Thyroid gland (tissue), 4 donors: ENCODE data around the gene FBXL7. TPM values are rescaled to one million over a fixed set of nuclear protein-coding genes. Genes with fewer than 3 reads are reported as not detected.

Source experiments
- DNase-seq, 2 donors: peaks; one replicate each; pipeline ENCODE4 v3.0.0-alpha.2; 2019
- H3K27ac ChIP-seq, 3 donors: fragments of 200-600 bp; sonication (generic); 1 replicate in 2 of 3; 2 replicates in 1 of 3; pipeline ENCODE4 v1.5.1; 2016 to 2019; ENCODE audit warnings: mild to moderate bottlenecking in 1 of 3, moderate library complexity in 1 of 3
- H3K27me3 ChIP-seq: fragments of 200-600 bp; sonication (generic); one replicate; pipeline ENCODE4 v1.5.1; 2019
- H3K36me3 ChIP-seq, 2 donors: fragments of 200-600 bp; sonication (generic); one replicate each; pipeline ENCODE4 v1.5.1; 2016 to 2019
- H3K4me1 ChIP-seq, 2 donors: fragments of 200-600 bp; sonication (generic); one replicate each; pipeline ENCODE4 v1.5.1; 2017 to 2019
- H3K4me3 ChIP-seq, 3 donors: fragments of 200-600 bp; sonication (generic); replicated peaks in 1 of 3; 1 replicate in 2 of 3; 2 replicates in 1 of 3; pipeline ENCODE4 v1.5.1; 2016; ENCODE audit warnings: mild to moderate bottlenecking in 1 of 3
- H3K9me3 ChIP-seq: fragments of 200-600 bp; sonication (generic); one replicate; pipeline ENCODE4 v1.5.1; 2017
- POLR2A ChIP-seq, 2 donors: fragments of 450-650 bp; IDR thresholded peaks; one replicate each; pipeline ENCODE4 v1.6.1; 2017; ENCODE audit warnings: antibody characterized with exemption in 2 of 2, mild to moderate bottlenecking in 2 of 2, moderate library complexity in 1 of 2
- WGBS, 2 donors: methylation state at CpG; one replicate each; pipeline ENCODE4 v1.1.5; 2017; 5-methylcytosine and 5-hydroxymethylcytosine counted together
- intact Hi-C: fragments of 100-400 bp; cut with DNase I; formaldehyde crosslinking; loops from one replicate; pipeline ENCODE4 v1.15.1; 2023
- total RNA-seq, 4 donors: library from RNA; depleted of rRNA; stranded (reverse); fragments of >200 nt; gene quantifications; one replicate each; pipeline ENCODE4 v1.2.3, GENCODE V29; 2016
- TF ChIP-seq, protein P1 (sequence below), 6 experiments: fragments of 200-600 bp in 3 of 6; fragments of 450-650 bp in 3 of 6; sonication (generic) in 3 of 6; IDR thresholded peaks; one replicate each; pipeline ENCODE4 v1.5.1; 2016 to 2019; ENCODE audit warnings: antibody characterized with exemption in 6 of 6, mild to moderate bottlenecking in 2 of 6, inconsistent platforms in 1 of 6, moderate library complexity in 1 of 6

FBXL7 gene
- total RNA-seq, 4 donors from 2014 or later = 6.4 to 11.8 (median 9.2) TPM

DNA sequence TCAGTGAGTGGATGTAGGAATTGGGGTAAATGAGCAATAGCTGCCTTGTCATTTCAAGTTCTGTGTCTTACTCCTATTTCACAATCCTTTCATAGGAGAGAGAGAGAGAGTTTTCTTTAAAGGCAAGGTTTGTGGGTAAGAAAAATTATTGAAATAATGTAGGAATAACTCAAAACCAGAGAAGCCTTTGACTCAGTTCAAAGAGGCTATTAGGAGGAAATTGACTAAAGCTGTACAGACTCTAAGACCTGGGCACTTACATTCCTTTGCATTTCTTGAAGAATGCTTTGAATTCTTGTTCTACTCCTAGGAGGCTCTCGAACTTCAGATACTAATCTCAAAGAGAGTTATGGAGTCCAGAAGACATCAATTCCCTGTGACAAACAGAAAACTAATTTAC is 257.1 kb downstream of the FBXL7 start:
- no peak for TF ChIP-seq POLR2A (IDR thresholded peaks at IDR 0.05)
- TF ChIP-seq, protein P1, sequence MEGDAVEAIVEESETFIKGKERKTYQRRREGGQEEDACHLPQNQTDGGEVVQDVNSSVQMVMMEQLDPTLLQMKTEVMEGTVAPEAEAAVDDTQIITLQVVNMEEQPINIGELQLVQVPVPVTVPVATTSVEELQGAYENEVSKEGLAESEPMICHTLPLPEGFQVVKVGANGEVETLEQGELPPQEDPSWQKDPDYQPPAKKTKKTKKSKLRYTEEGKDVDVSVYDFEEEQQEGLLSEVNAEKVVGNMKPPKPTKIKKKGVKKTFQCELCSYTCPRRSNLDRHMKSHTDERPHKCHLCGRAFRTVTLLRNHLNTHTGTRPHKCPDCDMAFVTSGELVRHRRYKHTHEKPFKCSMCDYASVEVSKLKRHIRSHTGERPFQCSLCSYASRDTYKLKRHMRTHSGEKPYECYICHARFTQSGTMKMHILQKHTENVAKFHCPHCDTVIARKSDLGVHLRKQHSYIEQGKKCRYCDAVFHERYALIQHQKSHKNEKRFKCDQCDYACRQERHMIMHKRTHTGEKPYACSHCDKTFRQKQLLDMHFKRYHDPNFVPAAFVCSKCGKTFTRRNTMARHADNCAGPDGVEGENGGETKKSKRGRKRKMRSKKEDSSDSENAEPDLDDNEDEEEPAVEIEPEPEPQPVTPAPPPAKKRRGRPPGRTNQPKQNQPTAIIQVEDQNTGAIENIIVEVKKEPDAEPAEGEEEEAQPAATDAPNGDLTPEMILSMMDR (IDR thresholded peaks at IDR 0.05) = no peak
- Histone ChIP-seq H3K4me1 (no peaks in the 10 kb centered on the region), H3K27me3 (no peaks in the 10 kb centered on the region), H3K27ac (no peak overlapping the region), H3K9me3 (no peaks in the 10 kb centered on the region), H3K36me3 (no peaks in the 10 kb centered on the region), H3K4me3 (no peak overlapping the region)
- DNase-seq = no peak
- WGBS, 2 donors = 32 to 43% methylated on average over 1 of the region's 1 CpG
- intact Hi-C loops = no loop called here

DNA sequence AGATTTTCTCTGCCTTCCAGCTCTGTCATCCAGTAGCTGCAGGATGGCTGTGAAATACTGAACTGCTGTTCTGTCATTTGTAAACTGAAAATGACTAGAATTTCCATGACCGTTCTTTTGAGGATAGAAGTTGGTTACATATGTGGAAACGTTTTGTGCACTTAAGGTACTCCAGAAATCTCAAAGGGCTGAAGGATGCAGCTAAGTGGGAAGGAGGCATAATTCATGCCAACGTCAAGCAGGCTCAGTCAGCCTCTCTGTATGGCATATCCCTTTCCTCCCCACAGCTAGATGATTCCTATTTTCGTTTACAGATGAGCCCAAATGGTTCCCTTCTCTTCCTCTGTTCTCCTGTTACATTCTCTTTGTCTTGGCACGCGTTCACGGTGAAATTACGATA is 257.6 kb downstream of the FBXL7 start:
- Histone ChIP-seq H3K27ac (no peak overlapping the region), H3K4me3 (no peak overlapping the region), H3K9me3 (no peaks in the 10 kb centered on the region), H3K36me3 (no peaks in the 10 kb centered on the region), H3K4me1 (no peaks in the 10 kb centered on the region), H3K27me3 (no peaks in the 10 kb centered on the region)
- DNase-seq = no peak
- no peak for TF ChIP-seq POLR2A (IDR thresholded peaks at IDR 0.05)
- TF ChIP-seq, protein P1 (IDR thresholded peaks at IDR 0.05) = no peak
- intact Hi-C loops = no loop called here
- WGBS, 2 donors = 43 to 48% methylated on average over 8 of the region's 8 CpGs

DNA sequence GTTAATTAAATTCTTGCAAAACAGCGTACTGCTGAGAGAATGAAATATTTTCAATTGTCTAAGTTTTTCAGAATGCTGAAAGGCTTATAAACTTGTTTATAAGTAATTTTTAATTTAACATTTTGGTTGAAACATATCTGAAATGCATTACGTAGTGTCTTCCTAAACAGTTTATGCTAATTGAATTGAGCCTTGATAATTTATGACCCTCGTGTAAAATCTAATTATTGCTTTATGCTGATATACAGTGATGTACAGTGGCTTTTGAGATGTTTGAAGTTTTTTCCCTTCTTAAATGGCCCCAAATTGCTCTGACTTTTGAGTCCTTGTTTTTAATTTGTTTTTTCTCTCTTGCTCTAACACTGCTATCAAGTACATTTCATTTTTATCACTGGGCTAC is 262.7 kb downstream of the FBXL7 start:
- H3K36me3 ChIP-seq = no peaks in the 10 kb centered on the region
- DNase-seq = no peak
- no peaks in the 10 kb centered on the region for H3K9me3 ChIP-seq
- WGBS, 2 donors = 93 to 95% methylated on average over 3 of the region's 3 CpGs
- no peaks in the 10 kb centered on the region for H3K4me1 ChIP-seq
- H3K27me3 ChIP-seq = no peaks in the 10 kb centered on the region
- H3K4me3 ChIP-seq = no peak overlapping the region
- intact Hi-C loops = no loop called here
- TF ChIP-seq POLR2A (IDR thresholded peaks at IDR 0.05) = no peak
- TF ChIP-seq, protein P1 (IDR thresholded peaks at IDR 0.05) = no peak
- H3K27ac ChIP-seq = no peak overlapping the region

DNA sequence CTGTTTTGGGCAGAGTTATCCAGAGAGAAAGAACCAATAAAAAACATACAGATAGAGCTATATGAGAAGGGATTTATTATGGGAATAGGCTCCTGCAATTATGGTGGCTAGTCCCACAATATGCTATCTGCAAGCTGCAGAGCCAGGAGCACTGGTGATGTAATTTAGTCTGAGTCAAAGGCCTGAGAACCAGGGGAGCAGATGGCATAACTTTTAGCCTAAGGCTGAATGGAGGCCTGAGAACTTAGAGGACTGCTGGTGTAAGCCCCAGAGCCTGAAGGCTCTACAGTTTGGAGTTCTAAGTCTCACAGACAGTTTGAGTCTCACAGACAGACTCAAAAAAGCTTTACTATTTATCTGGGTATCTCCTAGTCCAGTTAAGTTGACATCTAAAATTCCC is 263.8 kb downstream of the FBXL7 start:
- Histone ChIP-seq H3K36me3 (no peaks in the 10 kb centered on the region), H3K9me3 (no peaks in the 10 kb centered on the region), H3K27me3 (no peaks in the 10 kb centered on the region), H3K27ac (no peak overlapping the region), H3K4me3 (no peak overlapping the region), H3K4me1 (no peaks in the 10 kb centered on the region)
- no peak for DNase-seq
- intact Hi-C loops = no loop called here
- TF ChIP-seq, protein P1 (IDR thresholded peaks at IDR 0.05) = no peak
- TF ChIP-seq POLR2A (IDR thresholded peaks at IDR 0.05) = no peak

DNA sequence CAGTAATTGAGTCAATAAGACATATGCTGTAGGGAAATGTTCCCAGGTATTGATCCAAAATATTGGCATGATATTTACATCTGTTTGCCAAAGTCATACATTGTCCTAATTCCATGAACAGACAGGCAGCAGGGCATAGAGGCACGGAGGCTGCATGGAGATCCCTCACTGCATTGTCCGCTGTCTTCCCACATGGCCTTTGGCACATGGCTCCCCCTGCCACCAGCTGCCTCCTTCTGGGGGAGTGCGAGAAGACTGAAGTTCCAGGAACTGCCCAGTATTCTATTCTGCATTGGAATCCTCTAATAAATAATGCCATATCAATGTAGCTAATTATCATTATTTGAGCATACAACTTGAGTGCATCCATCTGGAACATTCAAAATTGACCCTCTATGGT is 269.0 kb downstream of the FBXL7 start:
- intact Hi-C loops = no loop called here
- H3K36me3 ChIP-seq = no peaks in the 10 kb centered on the region
- no peak overlapping the region for H3K4me3 ChIP-seq
- 89 to 100% methylated on average over 3 of the region's 3 CpGs for WGBS, 2 donors
- H3K27me3 ChIP-seq = no peaks in the 10 kb centered on the region
- no peak for TF ChIP-seq POLR2A (IDR thresholded peaks at IDR 0.05)
- TF ChIP-seq, protein P1 (IDR thresholded peaks at IDR 0.05) = no peak
- no peak for DNase-seq
- H3K9me3 ChIP-seq = no peaks in the 10 kb centered on the region
- no peak overlapping the region for H3K27ac ChIP-seq
- H3K4me1 ChIP-seq = no peaks in the 10 kb centered on the region
